Lower leg skin (tissue), 3 donors: ENCODE measurements around the gene NSG1.

ENCODE experiments used
- POLR2A ChIP-seq, 2 donors: fragments of 450-650 bp; IDR thresholded peaks; one replicate each; pipeline ENCODE4 v1.6.1; 2016 to 2017; ENCODE audit warnings: antibody characterized with exemption in 2 of 2, mild to moderate bottlenecking in 1 of 2, moderate library complexity in 1 of 2
- TF ChIP-seq, protein P1 (sequence below), 3 donors: fragments of 450-650 bp; IDR thresholded peaks; one replicate each; pipeline ENCODE4 v1.5.1; 2016; ENCODE audit warnings: antibody characterized with exemption in 3 of 3, mild to moderate bottlenecking in 3 of 3, moderate library complexity in 2 of 3

DNA sequence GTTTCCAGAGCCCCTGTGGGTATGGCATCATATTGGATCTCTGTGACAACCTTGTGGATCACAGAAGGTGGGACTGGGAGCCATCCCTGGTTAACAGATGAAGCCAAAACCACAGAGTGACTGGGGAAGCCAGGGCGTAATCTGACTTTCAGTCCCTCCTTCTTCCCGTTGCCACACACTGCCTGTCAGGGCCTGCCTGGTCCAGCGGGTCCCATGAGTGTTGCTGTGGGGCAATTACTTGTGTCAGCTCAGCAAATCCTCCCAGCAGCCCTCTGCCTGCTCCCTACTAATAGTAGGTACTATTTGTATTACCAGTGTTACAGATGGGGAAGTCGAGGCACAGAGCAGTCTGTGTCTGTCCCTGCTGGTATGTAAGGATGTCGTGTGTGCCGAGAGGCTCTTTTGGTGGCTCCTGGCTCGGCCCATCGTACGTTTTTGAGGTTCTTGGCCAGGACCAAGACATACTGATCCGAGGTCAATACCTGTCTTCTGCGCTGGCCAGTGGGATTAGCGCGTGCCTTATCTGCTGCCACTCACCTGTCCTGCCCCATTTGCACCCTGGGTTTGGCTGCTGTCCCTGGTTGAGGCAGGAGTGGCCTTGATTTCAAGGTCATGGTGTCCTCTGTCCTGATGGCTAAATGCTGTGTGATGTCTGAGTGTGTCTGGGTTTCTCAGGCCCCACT lies 5.7 kb downstream of the NSG1 start:
- TF ChIP-seq, protein P1, sequence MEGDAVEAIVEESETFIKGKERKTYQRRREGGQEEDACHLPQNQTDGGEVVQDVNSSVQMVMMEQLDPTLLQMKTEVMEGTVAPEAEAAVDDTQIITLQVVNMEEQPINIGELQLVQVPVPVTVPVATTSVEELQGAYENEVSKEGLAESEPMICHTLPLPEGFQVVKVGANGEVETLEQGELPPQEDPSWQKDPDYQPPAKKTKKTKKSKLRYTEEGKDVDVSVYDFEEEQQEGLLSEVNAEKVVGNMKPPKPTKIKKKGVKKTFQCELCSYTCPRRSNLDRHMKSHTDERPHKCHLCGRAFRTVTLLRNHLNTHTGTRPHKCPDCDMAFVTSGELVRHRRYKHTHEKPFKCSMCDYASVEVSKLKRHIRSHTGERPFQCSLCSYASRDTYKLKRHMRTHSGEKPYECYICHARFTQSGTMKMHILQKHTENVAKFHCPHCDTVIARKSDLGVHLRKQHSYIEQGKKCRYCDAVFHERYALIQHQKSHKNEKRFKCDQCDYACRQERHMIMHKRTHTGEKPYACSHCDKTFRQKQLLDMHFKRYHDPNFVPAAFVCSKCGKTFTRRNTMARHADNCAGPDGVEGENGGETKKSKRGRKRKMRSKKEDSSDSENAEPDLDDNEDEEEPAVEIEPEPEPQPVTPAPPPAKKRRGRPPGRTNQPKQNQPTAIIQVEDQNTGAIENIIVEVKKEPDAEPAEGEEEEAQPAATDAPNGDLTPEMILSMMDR (IDR thresholded peaks at IDR 0.05), result no peak
- no peak for TF ChIP-seq POLR2A (IDR thresholded peaks at IDR 0.05)
